SJSA1 (cell line): ENCODE measurements around the gene FRMD3. TPM values are rescaled to one million over a fixed set of nuclear protein-coding genes. Genes with fewer than 3 reads are reported as not detected.
"Not testable (repeated sequence)": the region's sequence is repeated elsewhere in the genome, so short reads cannot be mapped to it uniquely, and the experiment has no call there.

Experiments used
- DNase-seq, 2 experiments: peaks; one replicate each; pipeline ENCODE4 v3.0.0-alpha.2; 2015 to 2020; ENCODE audit warnings: low spot score in 2 of 2, low read depth in 1 of 2
- H3K27ac ChIP-seq: fragments of 250-450 bp; sonication (Bioruptor Pico); 2 replicates; pipeline ENCODE4 v1.5.1; 2020; ENCODE audit warnings: mild to moderate bottlenecking, moderate library complexity
- H3K27me3 ChIP-seq: fragments of 250-450 bp; sonication (Bioruptor Pico); replicated peaks from 2 replicates; pipeline ENCODE4 v1.5.1; 2020; ENCODE audit warnings: mild to moderate bottlenecking, moderate library complexity
- H3K36me3 ChIP-seq: fragments of 250-450 bp; sonication (Bioruptor Pico); 2 replicates; pipeline ENCODE4 v1.5.1; 2020; ENCODE audit warnings: mild to moderate bottlenecking
- H3K4me1 ChIP-seq: fragments of 250-450 bp; sonication (Bioruptor Pico); replicated peaks from 2 replicates; pipeline ENCODE4 v1.6.1; 2021; ENCODE audit warnings: mild to moderate bottlenecking
- H3K4me3 ChIP-seq: fragments of 250-450 bp; sonication (Bioruptor Pico); 2 replicates; pipeline ENCODE4 v1.5.1; 2020; ENCODE audit warnings: mild to moderate bottlenecking
- H3K9me3 ChIP-seq: fragments of 250-450 bp; sonication (Bioruptor Pico); replicated peaks from 2 replicates; pipeline ENCODE4 v1.5.1; 2020; ENCODE audit warnings: mild to moderate bottlenecking
- total RNA-seq: library from RNA; depleted of rRNA; stranded (reverse); fragments of >200 nt; shearing (Covaris generic); gene quantifications from 2 replicates; pipeline ENCODE4 v1.2.3, GENCODE V29; 2014

The FRMD3 gene
- total RNA-seq, 1 experiment from 2014 or later = 15.5 TPM

DNA sequence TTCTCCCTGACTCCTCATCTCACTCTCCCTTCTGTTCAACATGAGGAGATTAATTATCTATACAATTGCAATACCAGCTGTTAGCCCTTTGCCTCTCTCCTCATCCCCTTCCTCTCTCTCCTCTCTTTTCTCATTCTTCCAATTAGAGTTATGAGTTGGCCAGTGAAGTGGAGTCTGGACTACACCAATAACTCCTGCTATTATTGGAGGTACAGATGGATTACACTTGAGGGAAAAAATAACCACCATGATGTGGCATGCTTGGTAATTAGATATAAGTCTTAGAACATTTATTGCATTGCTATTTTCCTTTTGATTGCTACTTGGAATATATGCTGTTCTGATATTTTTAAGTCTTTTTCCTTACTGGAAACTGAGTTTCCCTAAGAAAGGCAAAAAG is 159.2 kb downstream of the FRMD3 start:
- Histone ChIP-seq H3K27ac (no peak overlapping the region), H3K9me3 (no peaks in the 10 kb centered on the region), H3K4me3 (no peak overlapping the region), H3K4me1 (no peaks in the 10 kb centered on the region), H3K36me3 (no peaks in the 10 kb centered on the region), H3K27me3 (no peaks in the 10 kb centered on the region)
- DNase-seq = no peak

- Histone ChIP-seq H3K27me3 (no peaks in the 10 kb centered on the region), H3K4me3 (no peak overlapping the region), H3K4me1 (no peaks in the 10 kb centered on the region), H3K9me3 (no peaks in the 10 kb centered on the region), H3K36me3 (no peaks in the 10 kb centered on the region), H3K27ac (no peak overlapping the region)
- no peak for DNase-seq
Observed at GRCh38 chr9:83372957-83373356, 165.2 kb downstream of the FRMD3 start.

DNA sequence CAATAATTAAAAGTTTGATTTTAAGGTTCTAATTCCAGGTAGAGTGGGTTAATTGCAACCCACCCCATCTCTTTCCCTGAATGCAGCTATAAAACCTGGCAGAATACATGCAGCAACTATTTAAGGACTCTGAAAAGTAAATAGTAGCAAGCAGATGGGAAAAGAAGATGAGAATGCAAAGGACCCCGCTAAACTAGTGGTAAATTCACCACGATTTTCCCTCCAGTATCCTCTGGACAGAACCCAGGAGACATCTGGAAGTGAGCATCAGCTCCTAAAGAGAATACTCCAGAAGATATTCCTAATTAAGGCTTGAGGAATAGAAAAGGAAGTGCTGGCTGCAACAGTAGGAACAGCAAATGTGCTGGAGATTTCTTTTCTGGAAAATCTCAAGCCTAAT is 170.9 kb downstream of the FRMD3 start:
- no peak for DNase-seq
- Histone ChIP-seq H3K27ac (no peak overlapping the region; the same call in 1 of the 2 replicates), H3K27me3 (no peaks in the 10 kb centered on the region), H3K4me3 (no peak overlapping the region), H3K36me3 (no peaks in the 10 kb centered on the region), H3K9me3 (no peaks in the 10 kb centered on the region), H3K4me1 (peaks cover 10% of the 10 kb centered on the region)

DNA sequence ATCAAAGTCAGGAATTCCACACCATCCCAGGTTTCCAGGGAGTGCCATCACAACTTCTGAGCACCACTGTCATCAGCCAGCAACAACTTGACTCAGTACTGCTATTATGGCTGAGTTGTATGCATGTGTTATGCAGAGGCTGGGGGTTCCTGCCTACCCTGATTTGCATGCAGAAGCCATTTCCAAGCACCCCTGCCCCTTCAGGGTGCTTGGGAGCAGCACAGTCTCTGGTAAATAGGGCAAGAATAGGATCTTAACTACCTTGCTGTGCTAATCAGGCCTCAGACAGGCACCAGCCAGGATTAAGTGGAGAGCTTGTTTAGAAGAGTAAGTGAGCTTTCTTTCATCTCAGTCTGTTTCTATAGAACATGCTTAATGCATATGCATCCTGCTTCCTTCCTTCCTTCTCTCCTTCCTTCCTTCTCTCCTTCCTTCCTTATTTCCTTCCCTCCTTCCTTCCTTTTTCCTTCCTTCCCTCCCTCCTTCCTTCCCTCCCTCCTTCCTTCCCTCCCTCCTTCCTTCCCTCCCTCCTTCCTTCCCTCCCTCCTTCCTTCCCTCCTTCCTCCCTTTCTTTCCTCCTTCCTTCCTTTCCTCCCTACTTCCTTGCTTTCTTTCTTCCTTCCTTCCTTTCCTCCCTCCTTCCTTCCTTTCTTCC is 175.7 kb downstream of the FRMD3 start:
- Histone ChIP-seq H3K4me1 (peaks cover 10% of the 10 kb centered on the region), H3K27ac (no peak overlapping the region), H3K4me3 (no peak overlapping the region), H3K36me3 (no peaks in the 10 kb centered on the region), H3K9me3 (no peaks in the 10 kb centered on the region), H3K27me3 (no peaks in the 10 kb centered on the region)
- no peak for DNase-seq

- Histone ChIP-seq H3K4me3 (no peak overlapping the region), H3K27ac (no peak overlapping the region), H3K4me1 (no peaks in the 10 kb centered on the region), H3K36me3 (no peaks in the 10 kb centered on the region), H3K27me3 (no peaks in the 10 kb centered on the region), H3K9me3 (no peaks in the 10 kb centered on the region)
- DNase-seq = no peak
Observed at GRCh38 chr9:83359039-83359438, 179.2 kb downstream of the FRMD3 start.

DNA sequence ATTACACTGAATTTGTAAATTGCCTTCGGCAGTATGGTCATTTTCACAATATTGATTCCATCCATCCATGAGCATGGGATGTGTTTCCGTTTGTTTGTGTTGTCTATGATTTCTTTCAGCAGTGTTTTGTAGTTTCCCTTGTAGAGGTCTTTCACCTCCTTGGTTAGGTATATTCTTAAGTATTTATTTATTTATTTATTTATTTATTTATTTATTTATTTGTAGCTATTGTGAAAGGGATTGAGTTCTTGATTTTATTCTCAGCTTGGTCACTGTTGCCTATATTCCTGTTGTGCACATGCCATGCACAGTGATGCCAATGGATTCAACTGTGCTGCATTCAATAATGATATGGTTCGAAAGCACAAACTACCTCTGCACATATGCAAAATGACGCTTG is 179.7 kb downstream of the FRMD3 start:
- H3K9me3 ChIP-seq, DNase-seq, H3K4me3 ChIP-seq, H3K4me1 ChIP-seq, H3K27me3 ChIP-seq, H3K27ac ChIP-seq, H3K36me3 ChIP-seq: not testable (repeated sequence)

DNA sequence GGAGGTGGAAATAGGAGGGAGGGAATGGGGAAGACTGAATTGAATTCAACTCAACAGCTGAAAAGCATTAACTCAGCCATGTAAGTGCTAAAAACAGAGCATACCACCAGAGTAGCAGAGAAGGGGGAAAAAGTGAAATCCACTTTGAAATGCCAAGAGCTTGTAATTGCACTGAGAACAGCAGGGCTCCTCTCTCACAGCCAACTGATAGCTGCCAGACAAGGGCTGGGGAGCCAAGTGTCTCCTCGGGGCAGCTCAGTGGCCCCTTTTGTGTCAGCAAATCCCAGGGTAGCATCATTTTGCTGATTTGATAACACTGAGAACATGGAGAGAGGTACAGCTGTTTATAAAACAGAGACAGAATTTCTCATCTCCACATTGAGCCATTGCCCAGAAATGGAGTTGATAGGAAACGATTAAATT is 182.5 kb downstream of the FRMD3 start:
- H3K27me3 ChIP-seq = no peaks in the 10 kb centered on the region

DNA sequence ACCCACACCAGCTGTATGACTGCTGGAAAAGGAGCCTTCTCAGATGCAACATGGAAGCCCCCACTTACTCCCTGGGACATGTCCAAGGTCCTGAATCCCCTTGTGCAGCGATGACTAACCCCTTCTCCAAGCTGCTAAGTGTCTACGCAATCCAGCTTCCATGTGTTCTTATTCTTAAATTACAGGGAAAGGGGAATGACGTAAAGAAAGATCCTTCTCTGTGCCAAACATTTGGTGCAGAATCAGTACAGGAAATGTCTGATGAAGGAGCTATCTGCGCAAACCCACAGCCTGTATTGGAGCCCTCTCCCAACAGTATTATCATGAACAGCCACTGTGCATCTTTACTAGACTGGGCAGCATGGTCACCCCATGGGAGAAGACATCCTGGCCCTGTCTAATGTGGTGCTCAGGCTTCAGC is 183.2 kb downstream of the FRMD3 start:
- Histone ChIP-seq H3K9me3 (no peaks in the 10 kb centered on the region), H3K27me3 (no peaks in the 10 kb centered on the region), H3K36me3 (no peaks in the 10 kb centered on the region), H3K27ac (no peak overlapping the region), H3K4me1 (no peaks in the 10 kb centered on the region), H3K4me3 (no peak overlapping the region)
- DNase-seq = no peak

More for the DNA sequence above, 182.5 kb downstream of the FRMD3 start:
- no peak overlapping the region for H3K4me3 ChIP-seq
- no peaks in the 10 kb centered on the region for H3K9me3 ChIP-seq
- no peak overlapping the region for H3K27ac ChIP-seq
- no peak for DNase-seq
- no peaks in the 10 kb centered on the region for H3K36me3 ChIP-seq
- H3K4me1 ChIP-seq = no peaks in the 10 kb centered on the region

GRCh38 chr9:83349031-83349430 is 189.2 kb downstream of the FRMD3 start:
- no peak overlapping the region for H3K27ac ChIP-seq
- H3K36me3 ChIP-seq = no peaks in the 10 kb centered on the region
- DNase-seq = no peak
- no peaks in the 10 kb centered on the region for H3K4me1 ChIP-seq
- H3K9me3 ChIP-seq = no peaks in the 10 kb centered on the region
- H3K27me3 ChIP-seq = no peaks in the 10 kb centered on the region
- H3K4me3 ChIP-seq = no peak overlapping the region

DNA sequence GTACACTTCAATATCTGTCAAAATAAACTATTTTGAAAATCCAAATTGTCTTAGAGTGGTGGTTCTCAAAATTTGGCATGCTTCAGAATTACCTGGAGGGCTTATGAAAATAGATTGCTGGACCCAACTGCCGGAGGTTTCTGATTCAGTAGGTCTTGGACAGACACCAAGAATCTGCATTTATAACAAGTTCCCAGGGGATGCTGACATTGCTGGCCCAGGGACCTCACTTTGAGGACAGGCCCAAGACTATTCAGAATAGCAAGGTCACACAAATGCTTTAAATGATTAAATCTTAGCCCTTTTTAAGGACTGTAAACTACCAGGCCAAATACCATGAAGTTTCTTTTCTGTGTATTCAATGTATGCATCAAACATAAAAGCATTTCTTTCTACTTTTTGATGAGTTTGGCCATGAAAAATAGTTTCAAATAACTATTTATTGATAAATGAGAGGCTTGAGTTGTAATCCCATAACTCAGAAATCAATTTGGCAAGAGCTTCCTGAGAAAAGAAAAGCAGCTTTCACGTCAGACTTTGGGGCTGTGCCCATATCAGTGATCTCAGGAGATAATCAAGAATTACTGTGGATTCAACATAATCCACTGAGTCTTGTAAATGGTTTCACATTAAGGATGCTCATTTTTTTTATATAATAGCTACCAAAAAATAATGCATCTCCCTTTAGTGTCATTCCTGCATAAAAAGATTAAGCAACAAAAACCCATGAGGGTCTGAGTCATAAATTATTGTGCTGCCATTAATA is 191.4 kb downstream of the FRMD3 start:
- Histone ChIP-seq H3K4me1 (no peaks in the 10 kb centered on the region), H3K9me3 (no peaks in the 10 kb centered on the region), H3K4me3 (no peak overlapping the region), H3K27ac (no peak overlapping the region), H3K36me3 (no peaks in the 10 kb centered on the region; the same call in 1 of the 2 replicates), H3K27me3 (no peaks in the 10 kb centered on the region)
- DNase-seq = no peak

- H3K27ac ChIP-seq = no peak overlapping the region
- H3K4me1 ChIP-seq = no peaks in the 10 kb centered on the region
- H3K36me3 ChIP-seq = peaks cover 4% of the 10 kb centered on the region; the same call in 1 of the 2 replicates
- no peaks in the 10 kb centered on the region for H3K9me3 ChIP-seq
- no peak overlapping the region for H3K4me3 ChIP-seq
- DNase-seq = no peak
- H3K27me3 ChIP-seq = no peaks in the 10 kb centered on the region
Observed at GRCh38 chr9:83343366-83343999, 194.7 kb downstream of the FRMD3 start.

DNA sequence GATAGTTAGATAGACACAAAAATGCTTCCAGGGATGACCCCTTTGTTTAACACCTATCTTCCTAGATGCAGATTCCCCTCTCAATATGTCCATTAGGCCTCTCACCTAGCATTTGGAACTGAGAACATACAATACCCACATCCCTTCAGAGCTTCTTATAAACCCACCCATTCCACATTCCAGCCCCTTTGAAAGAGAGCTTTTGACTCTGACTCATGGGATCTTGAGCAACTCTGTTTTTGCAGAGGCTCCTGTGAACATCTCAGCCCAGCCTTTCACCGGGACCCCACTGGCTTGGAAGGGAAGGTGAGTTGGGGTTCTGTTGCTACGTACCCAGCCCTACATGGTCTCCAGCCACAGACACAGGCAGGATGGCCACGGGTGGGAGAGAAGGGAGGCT is 195.5 kb downstream of the FRMD3 start:
- H3K36me3 ChIP-seq = peaks cover 4% of the 10 kb centered on the region; the same call in 1 of the 2 replicates
- H3K4me1 ChIP-seq = no peaks in the 10 kb centered on the region
- H3K9me3 ChIP-seq = no peaks in the 10 kb centered on the region
- no peak for DNase-seq
- H3K27ac ChIP-seq = no peak overlapping the region
- no peak overlapping the region for H3K4me3 ChIP-seq
- no peaks in the 10 kb centered on the region for H3K27me3 ChIP-seq

DNA sequence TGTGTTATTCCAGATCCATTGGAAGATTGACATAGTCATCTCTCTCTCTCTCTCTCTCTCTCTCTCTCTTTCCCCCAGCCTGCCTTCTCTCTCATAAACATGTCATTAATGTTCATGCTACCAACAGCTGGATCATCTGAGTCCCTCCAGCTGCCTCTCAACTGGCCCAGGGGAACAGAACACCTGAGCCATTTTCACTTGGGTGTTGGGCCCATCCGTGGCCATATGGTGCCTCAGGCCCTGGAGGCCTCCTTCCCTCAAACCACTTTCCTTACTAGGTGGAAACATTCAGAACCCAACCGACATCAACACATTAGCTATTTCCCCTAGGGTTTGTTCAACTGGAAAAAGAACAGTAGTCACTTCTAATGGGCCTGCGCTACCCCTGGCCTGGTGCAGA is 196.2 kb downstream of the FRMD3 start:
- Histone ChIP-seq H3K9me3 (no peaks in the 10 kb centered on the region), H3K27me3 (no peaks in the 10 kb centered on the region), H3K27ac (no peak overlapping the region), H3K4me1 (no peaks in the 10 kb centered on the region), H3K36me3 (peaks cover 4% of the 10 kb centered on the region; the same call in 1 of the 2 replicates), H3K4me3 (no peak overlapping the region)
- DNase-seq = no peak

GRCh38 chr9:83340451-83340850 is 197.8 kb downstream of the FRMD3 start:
- Histone ChIP-seq H3K36me3 (peaks cover 4% of the 10 kb centered on the region), H3K4me1 (no peaks in the 10 kb centered on the region; the same call in 1 of the 2 replicates), H3K4me3 (no peak overlapping the region), H3K27ac (no peak overlapping the region), H3K9me3 (no peaks in the 10 kb centered on the region), H3K27me3 (no peaks in the 10 kb centered on the region)
- DNase-seq = no peak
